Karpas-422 (cell line): Measurements from ENCODE around the gene HOXD13. TPM values are rescaled to one million over a fixed set of nuclear protein-coding genes. Genes with fewer than 3 reads are reported as not detected.
A peak's percentile ranks its signal among the peaks of the same experiment; 100 is the strongest.

Source experiments
- DNase-seq: peaks from one replicate; pipeline ENCODE4 v3.0.0-alpha.2; 2015
- H2AFZ ChIP-seq: fragments of 200-600 bp; sonication (generic); 2 replicates; pipeline ENCODE4 v1.6.1; 2014; ENCODE audit warnings: antibody characterized with exemption, low read length, mixed read lengths
- H3K27ac ChIP-seq: fragments of 200-600 bp; sonication (generic); 2 replicates; pipeline ENCODE4 v1.5.1; 2014; ENCODE audit warnings: mild to moderate bottlenecking, low read length, moderate library complexity
- H3K27me3 ChIP-seq: fragments of 200-600 bp; sonication (generic); 2 replicates; pipeline ENCODE4 v1.6.1; 2014; ENCODE audit warnings: low read length, mixed read lengths
- H3K36me3 ChIP-seq: fragments of 200-600 bp; sonication (generic); 2 replicates; pipeline ENCODE4 v1.6.1; 2014; ENCODE audit warnings: low read length, mixed read lengths; ENCODE audit not compliant: insufficient read depth
- H3K4me1 ChIP-seq: fragments of 200-600 bp; sonication (generic); 2 replicates; pipeline ENCODE4 v1.6.1; 2014; ENCODE audit warnings: mild to moderate bottlenecking, low read length, mixed read lengths
- H3K4me2 ChIP-seq: fragments of 200-600 bp; sonication (generic); 2 replicates; pipeline ENCODE4 v1.6.1; 2014; ENCODE audit warnings: low read length, low read depth, mild to moderate bottlenecking; ENCODE audit not compliant: poor library complexity, severe bottlenecking
- H3K4me3 ChIP-seq: fragments of 200-600 bp; sonication (generic); 2 replicates; pipeline ENCODE4 v1.5.1; 2014; ENCODE audit warnings: mild to moderate bottlenecking, antibody characterized with exemption, low read length, mixed read lengths
- H3K79me2 ChIP-seq: fragments of 200-600 bp; sonication (generic); 2 replicates; pipeline ENCODE4 v1.6.1; 2014; ENCODE audit warnings: mild to moderate bottlenecking, low read length, mixed read lengths
- H3K9ac ChIP-seq: fragments of 200-600 bp; sonication (generic); 2 replicates; pipeline ENCODE4 v1.6.0; 2014; ENCODE audit warnings: low read length
- H3K9me2 ChIP-seq: fragments of 200-600 bp; sonication (generic), shearing (Covaris generic); replicated peaks from 2 replicates; pipeline ENCODE4 v1.6.0; 2014; ENCODE audit warnings: mild to moderate bottlenecking, low read length, moderate library complexity; ENCODE audit not compliant: insufficient read depth
- H3K9me3 ChIP-seq: fragments of 300-700, 200-600 bp; sonication (generic); 2 replicates; pipeline ENCODE4 v1.6.1; 2014; ENCODE audit warnings: low read length, mixed read lengths
- H4K20me1 ChIP-seq: fragments of 200-600 bp; sonication (generic); 2 replicates; pipeline ENCODE4 v1.6.1; 2014; ENCODE audit warnings: mild to moderate bottlenecking, antibody characterized with exemption, low read length, low read depth; ENCODE audit not compliant: insufficient read depth
- total RNA-seq: library from RNA; depleted of rRNA; stranded (reverse); fragments of >200 nt; shearing (Covaris generic); gene quantifications from 2 replicates; pipeline ENCODE4 v1.2.3, GENCODE V29; 2014; ENCODE audit warnings: low replicate concordance

HOXD13 gene
- total RNA-seq, 1 experiment from 2014 or later: not detected

GRCh38 chr2:176096986-176097819 is 4.7 kb downstream of the HOXD13 start:
- Histone ChIP-seq H3K27ac (no peak overlapping the region), H3K9me3 (no peaks in the 10 kb centered on the region), H3K27me3 (no peaks in the 10 kb centered on the region), H2AFZ (peak overlapping the region; percentile 97), H3K4me2 (peak overlapping the region; percentile 97), H3K4me1 (peaks cover 17% of the 10 kb centered on the region), H3K4me3 (peak overlapping the region; percentile 69), H4K20me1 (no peaks in the 10 kb centered on the region), H3K9ac (peak overlapping the region; percentile 71), H3K9me2 (no peaks in the 10 kb centered on the region), H3K36me3 (no peaks in the 10 kb centered on the region), H3K79me2 (no peaks in the 10 kb centered on the region)
- peak; percentile 91 for DNase-seq

GRCh38 chr2:176097820-176098365 is 5.4 kb downstream of the HOXD13 start:
- H3K79me2 ChIP-seq: no peaks in the 10 kb centered on the region
- peak overlapping the region; percentile 71 for H3K9ac ChIP-seq
- H3K9me2 ChIP-seq: no peaks in the 10 kb centered on the region
- DNase-seq: no peak
- H3K36me3 ChIP-seq: no peaks in the 10 kb centered on the region
- peak overlapping the region; percentile 69; the same call in 1 of the 2 replicates for H3K4me3 ChIP-seq
- H4K20me1 ChIP-seq: no peaks in the 10 kb centered on the region
- peak overlapping the region; percentile 97 for H3K4me2 ChIP-seq
- no peak overlapping the region for H3K27ac ChIP-seq
- no peak overlapping the region for H2AFZ ChIP-seq
- H3K9me3 ChIP-seq: no peaks in the 10 kb centered on the region
- peaks cover 17% of the 10 kb centered on the region for H3K4me1 ChIP-seq
- no peaks in the 10 kb centered on the region for H3K27me3 ChIP-seq

GRCh38 chr2:176098366-176099158 is 6.0 kb downstream of the HOXD13 start:
- H3K9me3 ChIP-seq: no peaks in the 10 kb centered on the region
- no peak overlapping the region for H3K27ac ChIP-seq
- H3K4me1 ChIP-seq: peaks cover 17% of the 10 kb centered on the region
- no peak overlapping the region; the same call in 1 of the 2 replicates for H3K4me3 ChIP-seq
- H2AFZ ChIP-seq: no peak overlapping the region
- H3K36me3 ChIP-seq: no peaks in the 10 kb centered on the region
- no peaks in the 10 kb centered on the region for H4K20me1 ChIP-seq
- H3K4me2 ChIP-seq: no peak overlapping the region
- H3K79me2 ChIP-seq: no peaks in the 10 kb centered on the region
- no peaks in the 10 kb centered on the region for H3K9me2 ChIP-seq
- H3K27me3 ChIP-seq: no peaks in the 10 kb centered on the region
- no peak for DNase-seq
- no peak overlapping the region for H3K9ac ChIP-seq

GRCh38 chr2:176099159-176099727 is 6.7 kb downstream of the HOXD13 start:
- Histone ChIP-seq H3K27ac (no peak overlapping the region), H3K36me3 (no peaks in the 10 kb centered on the region), H3K27me3 (no peaks in the 10 kb centered on the region), H3K9me3 (no peaks in the 10 kb centered on the region), H3K4me3 (no peak overlapping the region), H4K20me1 (no peaks in the 10 kb centered on the region), H3K4me2 (no peak overlapping the region), H3K4me1 (peaks cover 17% of the 10 kb centered on the region), H3K9ac (no peak overlapping the region), H3K9me2 (no peaks in the 10 kb centered on the region), H2AFZ (no peak overlapping the region), H3K79me2 (no peaks in the 10 kb centered on the region)
- DNase-seq: no peak

- Histone ChIP-seq H2AFZ (no peak within 1 kb of the TSS), H3K4me1 (peaks cover 17% of the 10 kb centered on the region), H3K4me2 (no peak within 1 kb of the TSS), H3K79me2 (no peaks in the 10 kb centered on the region), H3K27me3 (no peaks in the 10 kb centered on the region), H3K36me3 (no peaks in the 10 kb centered on the region), H3K9ac (no peak within 1 kb of the TSS), H3K9me2 (no peaks in the 10 kb centered on the region), H3K4me3 (no peak within 1 kb of the TSS), H4K20me1 (no peaks in the 10 kb centered on the region), H3K9me3 (no peaks in the 10 kb centered on the region), H3K27ac (no peak within 1 kb of the TSS)
- DNase-seq: no peak
These were observed 7.4 kb downstream of the HOXD13 start, which contains the start of gene HOXD12 for GRCh38 chr2:176099728-176100546. TSS of gene HOXD12 (plus strand) at chr2:176099795. CDS start at chr2:176099802, 7 bp downstream.

GRCh38 chr2:176100547-176101140 is 8.1 kb downstream of the HOXD13 start:
- no peak for DNase-seq
- Histone ChIP-seq H4K20me1 (no peaks in the 10 kb centered on the region), H3K4me1 (peaks cover 17% of the 10 kb centered on the region), H2AFZ (no peak overlapping the region), H3K27me3 (no peaks in the 10 kb centered on the region), H3K27ac (no peak overlapping the region), H3K9me3 (no peaks in the 10 kb centered on the region), H3K36me3 (no peaks in the 10 kb centered on the region), H3K9ac (no peak overlapping the region), H3K9me2 (no peaks in the 10 kb centered on the region), H3K79me2 (no peaks in the 10 kb centered on the region), H3K4me3 (no peak overlapping the region), H3K4me2 (no peak overlapping the region)

- Histone ChIP-seq H3K27me3 (no peaks in the 10 kb centered on the region), H3K9ac (no peak overlapping the region), H3K4me2 (no peak overlapping the region), H3K4me1 (peaks cover 15% of the 10 kb centered on the region), H3K4me3 (no peak overlapping the region), H3K9me2 (no peaks in the 10 kb centered on the region), H3K36me3 (no peaks in the 10 kb centered on the region), H4K20me1 (no peaks in the 10 kb centered on the region), H3K79me2 (no peaks in the 10 kb centered on the region), H3K9me3 (no peaks in the 10 kb centered on the region), H2AFZ (no peak overlapping the region), H3K27ac (no peak overlapping the region)
- no peak for DNase-seq
These were observed 8.8 kb downstream of the HOXD13 start for GRCh38 chr2:176101216-176101830.
